Stimulated activated CD8-positive, alpha-beta memory T cell treated with anti-CD3 and anti-CD28 coated beads, Interleukin-12 subunit alpha, Interleukin-12 subunit beta, amount 100 ng/mL, for 24 hours (primary cell): ENCODE results near the gene RAB5IF.
"Not testable (repeated sequence)": the region's sequence is repeated elsewhere in the genome, so short reads cannot be mapped to it uniquely, and the experiment has no call there.

Experiments
- DNase-seq: peaks from one replicate; pipeline ENCODE4 v3.0.0-alpha.2; 2020; ENCODE audit errors: extremely low read depth

RAB5IF gene

GRCh38 chr20:36629719-36630681 lies 24.4 kb downstream of the RAB5IF start:
- DNase-seq: no peak

DNA sequence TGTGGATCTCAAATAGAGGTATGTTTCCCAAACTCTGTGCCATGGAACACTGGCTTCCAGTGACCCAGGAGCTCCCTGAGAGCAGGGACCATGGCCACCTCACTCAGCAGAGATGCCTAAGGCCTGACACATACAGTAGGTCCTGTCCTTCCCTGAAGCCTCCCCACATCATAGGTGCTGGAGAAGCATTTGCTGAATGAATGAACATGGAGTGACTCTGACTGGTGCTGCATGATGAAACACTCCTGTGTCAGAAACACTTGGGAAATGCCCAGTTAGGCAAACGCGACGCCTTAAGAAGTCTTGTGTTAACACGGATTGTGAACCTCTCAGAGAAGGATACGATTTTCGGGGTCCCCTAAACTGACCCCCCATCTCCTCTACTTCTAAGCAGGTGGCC lies 26.1 kb downstream of the RAB5IF start:
- DNase-seq: no peak

GRCh38 chr20:36632147-36632486 lies 26.5 kb downstream of the RAB5IF start:
- DNase-seq: no peak

DNA sequence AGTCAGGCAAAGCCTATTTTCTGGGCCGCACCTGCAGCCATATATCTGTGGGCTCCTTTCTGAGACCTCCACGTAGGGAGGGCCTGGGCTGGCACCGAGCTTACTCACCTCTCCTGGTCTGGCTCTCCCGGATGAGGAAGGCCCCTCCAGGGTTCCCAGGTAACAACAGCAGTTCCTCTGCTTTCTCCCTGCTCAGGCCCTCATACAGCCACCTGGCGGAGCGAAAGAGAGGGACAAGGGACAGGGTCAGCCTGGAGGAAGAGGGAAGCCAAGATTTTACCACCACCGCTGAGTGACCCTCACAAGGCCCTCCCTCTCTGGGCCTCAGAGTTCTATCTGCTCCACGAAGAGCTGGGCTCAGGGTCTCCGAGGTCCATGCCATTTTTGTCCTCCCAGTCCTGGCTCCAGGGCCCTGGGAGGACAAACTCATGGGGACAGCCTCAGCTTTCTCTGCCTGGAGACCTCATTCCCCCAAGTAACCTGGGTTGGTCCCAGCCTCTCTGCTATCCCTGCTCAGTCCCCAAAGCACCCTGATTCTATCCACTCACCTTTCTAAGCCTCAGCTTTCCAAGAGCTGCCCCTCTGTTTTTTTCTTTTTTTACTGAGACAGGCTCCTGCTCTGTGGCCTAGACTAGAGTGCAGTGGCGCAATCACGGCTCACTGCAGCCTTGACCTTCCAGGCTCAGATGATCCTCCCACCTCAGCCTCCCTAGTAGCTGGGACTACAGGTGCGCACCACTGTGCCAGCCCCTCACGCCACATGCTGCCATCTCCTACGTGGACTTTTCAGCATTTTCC lies 27.1 kb downstream of the RAB5IF start:
- no peak for DNase-seq

DNA sequence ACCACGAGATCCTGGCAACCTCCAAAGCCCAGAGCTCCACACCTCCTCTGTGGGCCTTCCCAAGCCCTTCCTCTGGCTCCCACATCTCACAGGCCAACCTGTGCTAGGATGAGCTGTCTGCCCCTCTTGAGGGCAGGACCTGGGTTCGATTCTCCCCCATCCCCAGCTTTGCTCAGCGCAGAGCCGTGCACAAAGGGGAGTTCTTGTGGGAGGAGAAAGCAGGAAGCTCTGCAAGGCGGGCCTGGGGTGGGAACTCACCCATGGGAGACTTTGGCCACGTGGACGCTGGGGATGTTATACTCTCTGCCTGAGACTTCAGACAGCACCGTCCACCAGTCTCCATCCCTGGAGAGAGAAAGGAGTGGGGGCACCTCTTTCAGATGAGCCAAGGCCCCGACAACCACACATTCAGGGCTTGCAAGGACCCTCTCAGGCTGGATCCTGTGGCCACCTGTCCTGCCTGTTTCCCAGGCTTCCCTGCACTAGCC lies 27.8 kb downstream of the RAB5IF start:
- no peak for DNase-seq

DNA sequence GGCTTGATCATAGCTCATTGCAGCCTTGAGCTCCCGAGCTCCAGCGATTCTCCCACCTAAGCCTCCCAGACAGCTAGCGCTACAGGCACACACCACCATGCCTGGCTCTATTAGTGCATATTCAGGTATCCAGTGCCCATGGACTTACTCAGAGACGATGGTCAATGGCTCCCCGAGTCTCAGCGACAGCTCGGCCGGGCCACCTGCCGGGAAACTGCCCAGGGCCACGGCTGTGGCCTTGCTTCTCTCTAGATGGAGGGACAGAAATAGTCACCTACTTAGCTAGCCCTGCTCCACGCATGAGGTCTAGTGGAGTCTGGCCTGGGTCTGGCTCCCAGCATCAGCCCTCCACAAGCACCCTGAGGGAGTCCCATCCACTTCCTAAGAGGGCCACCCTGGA lies 28.8 kb downstream of the RAB5IF start:
- DNase-seq: no peak

- not testable (repeated sequence) for DNase-seq
These were observed 33.4 kb downstream of the RAB5IF start for GRCh38 chr20:36638876-36639400.

DNA sequence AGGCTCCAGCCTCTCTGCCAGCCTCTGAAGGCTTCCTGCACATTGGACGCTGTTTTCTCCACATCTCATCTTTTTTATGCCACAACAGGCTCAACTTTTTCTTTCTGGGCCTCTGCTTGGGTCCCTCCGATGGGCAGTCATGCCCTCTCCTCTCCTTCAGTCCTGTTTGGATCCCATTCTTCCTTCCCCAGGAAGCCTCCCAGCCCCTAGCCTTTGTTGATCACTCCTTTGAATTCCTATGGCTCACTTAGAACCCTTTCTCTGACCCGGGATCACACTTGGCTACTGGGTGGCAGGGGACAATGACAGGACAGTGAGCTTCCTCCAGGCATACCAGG lies 35.9 kb downstream of the RAB5IF start:
- no peak for DNase-seq

GRCh38 chr20:36642136-36642535 lies 36.6 kb downstream of the RAB5IF start:
- DNase-seq: no peak

GRCh38 chr20:36644032-36644705 lies 38.6 kb downstream of the RAB5IF start:
- DNase-seq: peak; percentile 14

DNA sequence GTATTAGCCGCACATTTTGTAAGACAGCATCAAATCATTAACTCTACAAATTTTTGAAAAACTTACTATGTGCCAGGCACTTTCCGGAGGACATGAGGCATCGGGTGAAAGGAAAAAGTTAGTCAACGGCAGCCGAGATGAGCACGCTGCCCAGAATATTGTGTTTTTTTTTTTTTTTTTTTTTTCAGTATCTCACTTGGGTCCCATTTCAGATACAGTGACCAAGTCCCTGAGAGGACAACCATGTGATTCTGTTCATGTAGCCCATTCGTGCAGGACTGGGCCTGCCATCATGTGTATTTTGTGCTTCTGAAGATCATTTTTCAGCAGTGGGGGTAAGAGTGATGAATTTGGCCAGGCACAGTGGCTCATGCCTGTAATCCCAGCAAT lies 39.1 kb downstream of the RAB5IF start:
- peak; percentile 19 for DNase-seq

- no peak for DNase-seq
These were observed 39.8 kb downstream of the RAB5IF start for GRCh38 chr20:36645353-36645752.

GRCh38 chr20:36645998-36646397 lies 40.4 kb downstream of the RAB5IF start, which contains the start of gene SLA2:
TSS of gene SLA2 (minus strand) at chr20:36646196. CDS start at chr20:36641335, 4,861 bp downstream.
- peak; percentile 27 for DNase-seq

- no peak for DNase-seq
These were observed 41.1 kb downstream of the RAB5IF start for GRCh38 chr20:36646678-36647077.

DNA sequence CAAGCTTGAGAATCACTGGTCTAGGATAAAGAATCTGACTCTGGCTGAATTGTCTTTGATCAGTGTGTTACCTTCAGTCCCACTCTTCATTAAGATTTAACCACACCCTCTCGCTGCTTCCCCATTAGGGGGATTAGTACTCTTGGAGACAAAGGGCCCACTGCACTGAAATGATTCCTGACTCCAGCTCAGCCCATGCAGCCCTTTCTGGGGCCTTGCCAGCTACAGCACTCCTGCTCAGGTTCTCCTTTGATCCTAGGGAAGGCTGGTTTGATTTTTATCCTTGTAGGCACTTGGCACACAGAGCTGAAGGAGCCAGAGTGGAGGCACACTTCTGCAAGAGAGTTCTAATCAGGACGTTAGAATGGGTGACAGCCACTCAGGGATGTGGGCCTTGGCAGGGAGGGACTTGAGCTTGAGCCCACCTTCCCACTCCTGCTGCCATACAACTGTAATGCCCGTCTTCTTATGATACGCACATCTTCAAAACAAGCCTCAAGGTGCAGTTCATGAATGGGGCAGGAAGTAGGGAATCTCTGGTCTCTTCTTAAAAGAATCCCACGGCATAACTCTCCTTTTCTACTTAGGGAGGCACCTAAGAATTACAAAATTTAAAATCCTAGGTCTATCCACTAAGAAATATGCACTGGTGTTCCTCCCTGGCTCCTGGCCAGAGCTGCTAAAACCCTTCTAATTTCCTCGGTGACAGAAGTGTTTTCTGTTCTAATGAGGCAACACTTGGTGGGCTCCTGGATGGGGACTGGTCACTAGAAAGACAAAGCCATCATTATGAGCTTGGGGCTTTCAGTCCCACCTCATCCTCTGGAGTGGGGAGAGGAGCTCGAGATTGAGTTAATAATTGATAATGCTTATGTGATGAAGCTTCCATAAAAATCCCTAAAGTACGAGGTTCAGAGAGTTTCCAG lies 41.9 kb downstream of the RAB5IF start:
- DNase-seq: no peak

- DNase-seq: no peak
These were observed 47.9 kb downstream of the RAB5IF start for GRCh38 chr20:36653456-36653855.

- DNase-seq: no peak
These were observed 48.9 kb downstream of the RAB5IF start for GRCh38 chr20:36654506-36654905.

- DNase-seq: no peak
These were observed 49.4 kb downstream of the RAB5IF start for GRCh38 chr20:36655004-36655403.

DNA sequence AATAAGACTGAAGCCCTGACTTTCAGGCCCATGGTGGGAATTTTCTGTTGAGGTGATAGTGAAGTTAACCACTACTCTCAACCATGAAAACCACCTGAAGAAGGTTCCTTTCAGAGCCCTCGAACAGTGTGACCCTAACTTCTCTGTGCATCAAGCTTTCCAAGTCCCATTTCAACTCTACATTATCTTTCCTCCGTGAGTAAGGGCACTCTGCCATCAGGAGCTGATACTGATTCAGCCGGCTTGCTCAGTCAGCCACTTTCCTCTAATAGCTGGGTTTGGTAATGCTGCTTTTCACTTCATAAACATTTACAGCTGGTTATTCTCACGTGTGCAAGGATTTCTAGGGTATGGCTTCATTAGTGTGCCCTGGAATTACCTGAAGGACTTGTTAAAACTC lies 51.2 kb downstream of the RAB5IF start:
- no peak for DNase-seq

GRCh38 chr20:36658300-36658699 lies 52.7 kb downstream of the RAB5IF start:
- no peak for DNase-seq
